Small intestine (tissue), 16 donors: ENCODE data around the gene DHTKD1. TPM values are rescaled to one million over a fixed set of nuclear protein-coding genes. Genes with fewer than 3 reads are reported as not detected.

ENCODE experiments used
- DNase-seq, 2 donors: peaks; one replicate each; pipeline versions ENCODE4 v3.0.0 to v3.0.0-alpha.2; 2013
- FAIRE-seq: peaks from 2 replicates; lab custom pipeline; 2012; peaks lifted over from hg19 to GRCh38; lab: Jason Lieb, UNC
- H3K27ac ChIP-seq, 3 donors: one replicate each; pipeline ENCODE4 v1.5.1; 2013; ENCODE audit warnings: low read length in 2 of 3, mild to moderate bottlenecking in 2 of 3, control low read depth in 1 of 3, inconsistent platforms in 1 of 3, low read depth in 1 of 3, moderate library complexity in 1 of 3
- H3K27me3 ChIP-seq, 3 donors: one replicate each; pipeline ENCODE4 v1.6.1; 2013; ENCODE audit warnings: low read length in 3 of 3, inconsistent platforms in 1 of 3; ENCODE audit not compliant: control insufficient read depth in 3 of 3, insufficient read depth in 3 of 3
- H3K36me3 ChIP-seq, 3 donors: one replicate each; pipeline ENCODE4 v1.6.1; 2013; ENCODE audit warnings: low read length in 3 of 3, inconsistent platforms in 1 of 3, low read depth in 1 of 3, mild to moderate bottlenecking in 1 of 3, moderate library complexity in 1 of 3; ENCODE audit not compliant: control insufficient read depth in 3 of 3, insufficient read depth in 2 of 3
- H3K4me1 ChIP-seq, 3 donors: one replicate each; pipeline ENCODE4 v1.6.1; 2013; ENCODE audit warnings: low read length in 2 of 3, inconsistent platforms in 1 of 3, low read depth in 1 of 3, mild to moderate bottlenecking in 1 of 3, moderate library complexity in 1 of 3; ENCODE audit not compliant: control insufficient read depth in 3 of 3, insufficient read depth in 2 of 3
- H3K4me3 ChIP-seq, 3 donors: one replicate each; pipeline ENCODE4 v1.5.1; 2013; ENCODE audit warnings: low read length in 3 of 3, control low read depth in 1 of 3, inconsistent platforms in 1 of 3, low read depth in 1 of 3, mild to moderate bottlenecking in 1 of 3, moderate library complexity in 1 of 3
- H3K9me3 ChIP-seq, 2 donors: one replicate each; pipeline ENCODE4 v1.6.1; 2013; ENCODE audit warnings: low read depth in 1 of 2, low read length in 1 of 2; ENCODE audit not compliant: control insufficient read depth in 2 of 2, insufficient read depth in 1 of 2
- WGBS, 3 donors: extraction: QIAGEN DNeasy Blood & Tissue Kit; methylation state at CpG; one replicate each; pipeline ENCODE4 v1.1.7; 2013; 5-methylcytosine and 5-hydroxymethylcytosine counted together
- long read RNA-seq, 10 donors: transcript quantifications; one replicate each; lab custom pipeline, GENCODE V29; 2026
- polyA plus RNA-seq, 4 donors: library from polyadenylated mRNA; stranded (reverse) in 3 of 4; unstranded in 1 of 4; fragments of 200-250 nt in 3 of 4; fragments of 120-200 nt in 1 of 4; gene quantifications; one replicate each; pipeline versions ENCODE4 v1.2.1 to v1.2.3, GENCODE V29; 2013
- donor health status: healthy with polysubstance abuse.
- donor health status: control.
- donor health status: control.
- donor health status: Bipolar disorder and iron deficiency.
- donor health status: healthy.

Gene DHTKD1, protein sequence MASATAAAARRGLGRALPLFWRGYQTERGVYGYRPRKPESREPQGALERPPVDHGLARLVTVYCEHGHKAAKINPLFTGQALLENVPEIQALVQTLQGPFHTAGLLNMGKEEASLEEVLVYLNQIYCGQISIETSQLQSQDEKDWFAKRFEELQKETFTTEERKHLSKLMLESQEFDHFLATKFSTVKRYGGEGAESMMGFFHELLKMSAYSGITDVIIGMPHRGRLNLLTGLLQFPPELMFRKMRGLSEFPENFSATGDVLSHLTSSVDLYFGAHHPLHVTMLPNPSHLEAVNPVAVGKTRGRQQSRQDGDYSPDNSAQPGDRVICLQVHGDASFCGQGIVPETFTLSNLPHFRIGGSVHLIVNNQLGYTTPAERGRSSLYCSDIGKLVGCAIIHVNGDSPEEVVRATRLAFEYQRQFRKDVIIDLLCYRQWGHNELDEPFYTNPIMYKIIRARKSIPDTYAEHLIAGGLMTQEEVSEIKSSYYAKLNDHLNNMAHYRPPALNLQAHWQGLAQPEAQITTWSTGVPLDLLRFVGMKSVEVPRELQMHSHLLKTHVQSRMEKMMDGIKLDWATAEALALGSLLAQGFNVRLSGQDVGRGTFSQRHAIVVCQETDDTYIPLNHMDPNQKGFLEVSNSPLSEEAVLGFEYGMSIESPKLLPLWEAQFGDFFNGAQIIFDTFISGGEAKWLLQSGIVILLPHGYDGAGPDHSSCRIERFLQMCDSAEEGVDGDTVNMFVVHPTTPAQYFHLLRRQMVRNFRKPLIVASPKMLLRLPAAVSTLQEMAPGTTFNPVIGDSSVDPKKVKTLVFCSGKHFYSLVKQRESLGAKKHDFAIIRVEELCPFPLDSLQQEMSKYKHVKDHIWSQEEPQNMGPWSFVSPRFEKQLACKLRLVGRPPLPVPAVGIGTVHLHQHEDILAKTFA
- polyA plus RNA-seq, result 10 to 100 TPM in 1 of 4 donors, 1 to 10 TPM in 3; 5.9 to 12.1 (median 9.5) TPM
- long read RNA-seq, donor 1, full-length matches to known transcripts, result 5 of 5 reads
- long read RNA-seq, donor 1, partial matches to known transcripts, result 0 of 5 reads
- long read RNA-seq, donor 1, other reads (novel, unspliced or antisense), result 0 of 5 reads
- long read RNA-seq, donor 2, result 0 reads
- long read RNA-seq, donor 3, result 0 reads
- long read RNA-seq, donor 4, result 0 reads
- long read RNA-seq, donor 5, result 0 reads
- long read RNA-seq, donor 6, result 0 reads
- long read RNA-seq, donor 7, result 0 reads
- long read RNA-seq, donor 8, result 0 reads
- long read RNA-seq, donor 9, full-length matches to known transcripts, result 1 of 1 reads
- long read RNA-seq, donor 9, partial matches to known transcripts, result 0 of 1 reads
- long read RNA-seq, donor 9, other reads (novel, unspliced or antisense), result 0 of 1 reads
- long read RNA-seq, donor 10, full-length matches to known transcripts, result 2 of 2 reads
- long read RNA-seq, donor 10, partial matches to known transcripts, result 0 of 2 reads
- long read RNA-seq, donor 10, other reads (novel, unspliced or antisense), result 0 of 2 reads

- DNase-seq (peak; percentile 99), FAIRE-seq (no peak)
- peak within 1 kb of the TSS; percentile 71 to 92 (median 87) for H3K4me3 ChIP-seq
- H3K27ac ChIP-seq, result peak within 1 kb of the TSS; percentile 43 to 92 (median 83)
- no peaks in the 10 kb centered on the region for H3K9me3 ChIP-seq
- no peaks in the 10 kb centered on the region for H3K36me3 ChIP-seq
- WGBS, 3 donors, result 1 to 3% (median 2%) methylated on average over 56 to 66 of the region's 66 CpGs
- H3K27me3 ChIP-seq, result no peaks in the 10 kb centered on the region
- no peaks in the 10 kb centered on the region for H3K4me1 ChIP-seq
These were observed at the start of gene DHTKD1 for GRCh38 chr10:12068449-12069269. Gene DHTKD1 (plus strand): TSS chr10:12068954. CDS start chr10:12069034, 80 bp downstream.

DNA sequence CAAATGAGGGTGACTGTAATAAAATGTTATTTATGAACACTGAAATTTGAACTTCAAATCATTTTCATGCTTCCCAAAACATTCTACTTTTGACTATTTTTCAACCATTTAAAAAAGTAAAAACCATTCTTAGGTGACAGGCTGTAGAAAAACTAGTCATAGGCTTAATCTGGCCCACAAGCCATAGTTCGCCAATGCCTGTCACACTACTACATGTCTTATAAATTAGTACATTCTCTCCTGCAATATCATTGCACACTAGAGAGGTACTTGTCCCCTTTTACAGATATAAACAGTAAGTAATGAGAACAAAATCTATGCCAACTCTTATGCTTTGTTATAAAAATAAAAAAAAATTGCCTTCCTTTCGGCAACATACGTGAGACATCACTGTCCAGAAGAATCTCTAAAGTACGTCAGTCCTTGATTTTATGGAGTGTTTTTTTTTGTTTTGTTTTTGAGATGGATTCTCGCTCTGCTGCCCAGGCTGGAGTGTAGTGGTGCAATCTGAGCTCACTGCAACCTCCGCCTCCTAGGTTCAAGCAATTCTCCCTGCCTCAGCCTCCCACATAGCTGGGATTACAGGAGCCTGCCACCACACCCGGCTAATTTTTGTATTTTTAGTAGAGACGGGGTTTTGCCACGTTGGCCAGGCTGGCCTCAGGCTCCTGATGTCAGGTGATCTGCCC, 49.3 kb upstream of the DHTKD1 start:
- FAIRE-seq, result no peak
- Histone ChIP-seq H3K4me3 (no peak overlapping the region), H3K27ac (no peak overlapping the region), H3K9me3 (no peaks in the 10 kb centered on the region), H3K36me3 (peaks cover 0 to 22% (median 0%) of the 10 kb centered on the region in 3 donors), H3K27me3 (no peaks in the 10 kb centered on the region), H3K4me1 (no peaks in the 10 kb centered on the region)
- DNase-seq, result no peak
- WGBS, 3 donors, result 79 to 95% (median 92%) methylated on average over 9 of the region's 9 CpGs

DNA sequence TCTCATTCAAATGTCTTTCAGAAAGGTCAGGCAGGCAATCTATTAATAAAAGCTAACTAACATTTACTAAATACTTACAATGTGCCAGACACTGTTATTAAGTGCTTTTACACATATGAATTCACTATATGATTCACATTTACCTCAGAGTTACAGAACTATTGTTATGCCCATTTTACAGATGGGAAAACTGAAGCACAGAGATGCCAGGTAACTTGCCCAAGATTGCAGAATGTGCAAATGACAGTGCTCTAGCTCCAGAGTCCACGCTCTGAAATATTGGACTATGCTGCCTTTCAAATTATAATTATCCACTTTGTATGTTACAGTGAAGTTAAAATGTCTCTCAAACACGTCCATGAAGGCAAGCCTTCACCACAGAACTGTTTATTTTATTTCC, 48.2 kb upstream of the DHTKD1 start:
- Histone ChIP-seq H3K27me3 (no peaks in the 10 kb centered on the region), H3K27ac (no peak overlapping the region)

DNA sequence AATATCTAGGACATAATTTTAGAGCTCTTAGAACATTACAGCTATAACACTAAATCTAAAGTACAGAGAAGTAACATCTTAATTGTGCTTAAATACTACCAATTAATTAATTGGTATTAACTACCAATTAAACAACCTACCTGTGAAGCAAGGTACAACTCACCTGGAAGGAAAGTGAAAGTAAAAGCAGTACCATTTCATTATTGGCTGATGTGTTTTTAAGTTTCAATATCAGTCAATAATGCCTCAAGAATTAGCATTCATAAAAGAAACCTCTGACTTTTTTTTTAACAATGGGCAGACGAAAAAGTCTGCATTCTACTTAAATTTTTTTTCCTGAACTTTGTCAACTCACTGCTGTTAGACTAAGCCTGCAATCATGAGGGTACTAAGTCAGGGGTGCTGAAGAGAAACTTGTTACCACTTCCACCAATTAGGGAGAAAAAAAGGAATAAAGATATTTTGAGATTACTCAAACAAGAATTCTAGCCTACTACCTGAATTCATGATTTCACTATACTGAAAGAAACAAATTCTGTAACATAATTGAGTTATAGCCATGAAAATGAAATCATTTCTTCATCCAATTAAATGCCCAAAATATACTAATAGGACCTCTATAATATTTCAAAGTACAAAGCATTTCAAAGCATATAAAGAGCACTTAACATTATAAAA, 46.0 kb upstream of the DHTKD1 start:
- FAIRE-seq (no peak), DNase-seq (peak; percentile 31 to 61)
- no peaks in the 10 kb centered on the region for H3K9me3 ChIP-seq
- 5 to 26% (median 6%) methylated on average over 1 of the region's 1 CpG for WGBS, 3 donors
- H3K4me1 ChIP-seq, result no peaks in the 10 kb centered on the region
- H3K4me3 ChIP-seq, result no peak overlapping the region
- H3K27me3 ChIP-seq, result no peaks in the 10 kb centered on the region
- no peak overlapping the region for H3K27ac ChIP-seq
- peaks cover 0 to 28% (median 1%) of the 10 kb centered on the region in 3 donors for H3K36me3 ChIP-seq

More for the DNA sequence above, 48.2 kb upstream of the DHTKD1 start:
- H3K4me3 ChIP-seq, result no peak overlapping the region
- DNase-seq, result no peak
- H3K36me3 ChIP-seq, result peaks cover 0 to 25% (median 0%) of the 10 kb centered on the region in 3 donors
- 84 to 88% (median 87%) methylated on average over 2 of the region's 2 CpGs for whole genome bisulfite sequencing, 3 donors
- H3K9me3 ChIP-seq, result no peaks in the 10 kb centered on the region
- no peaks in the 10 kb centered on the region for H3K4me1 ChIP-seq
- no peak for FAIRE-seq

- no peak overlapping the region for H3K4me3 ChIP-seq
- no peaks in the 10 kb centered on the region for H3K9me3 ChIP-seq
- peaks cover 0 to 27% (median 11%) of the 10 kb centered on the region in 3 donors for H3K36me3 ChIP-seq
- DNase-seq (no peak), FAIRE-seq (no peak)
- H3K27me3 ChIP-seq, result no peaks in the 10 kb centered on the region
- H3K4me1 ChIP-seq, result no peaks in the 10 kb centered on the region
- no peak overlapping the region for H3K27ac ChIP-seq
- WGBS, 3 donors, result 90 to 95% (median 94%) methylated on average over 5 of the region's 5 CpGs
These were observed 43.2 kb upstream of the DHTKD1 start for GRCh38 chr10:12025591-12025990.

GRCh38 chr10:12027539-12027938, 41.2 kb upstream of the DHTKD1 start:
- Histone ChIP-seq H3K9me3 (no peaks in the 10 kb centered on the region), H3K36me3 (peaks cover under 1 to 30% (median 11%) of the 10 kb centered on the region in 3 donors), H3K27ac (no peak overlapping the region), H3K27me3 (no peaks in the 10 kb centered on the region), H3K4me3 (no peak overlapping the region), H3K4me1 (no peaks in the 10 kb centered on the region)
- 80 to 91% (median 85%) methylated on average over 2 of the region's 2 CpGs for WGBS, 3 donors
- FAIRE-seq (no peak), DNase-seq (no peak)
